Stimulated activated CD8-positive, alpha-beta memory T cell treated with anti-CD3 and anti-CD28 coated beads, Interleukin-7, amount 100 ng/mL, for 4 hours (primary cell): ENCODE measurements around the gene B3GALNT2.
"Not testable (repeated sequence)": the region's sequence is repeated elsewhere in the genome, so short reads cannot be mapped to it uniquely, and the experiment has no call there.

Experiments
- DNase-seq, 2 donors: peaks; one replicate each; pipeline ENCODE4 v3.0.0-alpha.2; 2020; ENCODE audit warnings: low read depth in 2 of 2

Gene B3GALNT2

DNA sequence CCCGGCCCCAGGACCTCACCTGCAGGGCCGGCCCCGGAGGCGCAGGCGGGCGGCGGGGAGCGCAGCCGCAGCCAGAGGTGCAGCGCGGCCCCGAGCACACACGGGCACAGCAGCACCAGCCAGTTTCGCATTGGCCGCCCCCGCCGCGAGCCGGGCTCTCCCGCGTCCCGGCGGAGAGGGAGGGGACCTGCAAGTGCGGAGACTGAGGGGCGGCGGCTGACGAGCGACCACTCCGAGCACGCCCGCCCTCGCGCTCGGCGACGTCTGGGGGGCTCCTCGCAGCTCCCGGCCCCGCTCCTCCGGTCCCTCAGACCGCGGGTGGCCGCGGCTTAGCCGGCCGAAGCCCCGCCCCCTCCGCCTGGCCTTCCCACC lies at the start of gene B3GALNT2:
B3GALNT2 (minus strand) TSS at position 331 of the 372 bp plus-strand sequence; CDS start at position 131, 200 bp downstream.
- no peak for DNase-seq

- no peak for DNase-seq
Observed at GRCh38 chr1:235553112-235553551, 48.9 kb upstream of the B3GALNT2 start.

GRCh38 chr1:235552146-235552716 lies 48.0 kb upstream of the B3GALNT2 start:
- no peak for DNase-seq

DNA sequence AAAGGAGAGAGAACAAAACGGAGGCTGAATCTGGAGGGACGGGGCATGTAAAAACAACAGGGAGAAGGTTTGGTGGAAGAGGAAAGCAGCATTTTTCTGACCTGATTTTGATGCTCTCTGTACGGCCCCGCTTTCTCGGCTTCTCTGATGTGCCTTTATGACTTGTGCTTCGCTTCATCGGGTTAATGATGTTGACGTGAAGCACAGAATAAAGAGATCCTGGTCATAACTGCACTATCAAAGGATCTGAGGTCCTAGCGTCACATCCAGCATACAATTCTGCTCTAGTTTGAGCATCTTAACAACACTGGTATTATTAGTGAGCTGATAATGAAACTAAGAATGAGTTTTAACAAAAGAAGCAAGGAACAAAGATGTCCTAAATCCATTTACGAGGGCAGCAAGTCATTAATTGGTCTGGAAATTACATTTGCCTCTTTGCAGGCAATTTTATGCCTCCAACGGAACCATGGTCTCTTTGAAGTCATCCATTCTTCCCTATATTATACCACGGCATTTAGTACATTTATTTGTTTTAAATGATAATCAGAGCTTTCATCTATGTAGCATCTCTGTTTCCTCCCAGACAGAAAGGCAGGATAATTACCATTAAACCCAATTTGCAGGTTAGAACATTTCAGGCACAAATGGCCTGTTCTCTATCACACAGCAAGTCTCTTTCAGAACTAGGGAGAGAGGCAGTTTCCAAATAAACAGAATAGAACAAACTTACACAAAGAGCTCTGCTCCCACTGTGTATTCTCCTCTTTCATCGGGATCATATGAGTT lies 45.3 kb upstream of the B3GALNT2 start:
- DNase-seq: no peak

DNA sequence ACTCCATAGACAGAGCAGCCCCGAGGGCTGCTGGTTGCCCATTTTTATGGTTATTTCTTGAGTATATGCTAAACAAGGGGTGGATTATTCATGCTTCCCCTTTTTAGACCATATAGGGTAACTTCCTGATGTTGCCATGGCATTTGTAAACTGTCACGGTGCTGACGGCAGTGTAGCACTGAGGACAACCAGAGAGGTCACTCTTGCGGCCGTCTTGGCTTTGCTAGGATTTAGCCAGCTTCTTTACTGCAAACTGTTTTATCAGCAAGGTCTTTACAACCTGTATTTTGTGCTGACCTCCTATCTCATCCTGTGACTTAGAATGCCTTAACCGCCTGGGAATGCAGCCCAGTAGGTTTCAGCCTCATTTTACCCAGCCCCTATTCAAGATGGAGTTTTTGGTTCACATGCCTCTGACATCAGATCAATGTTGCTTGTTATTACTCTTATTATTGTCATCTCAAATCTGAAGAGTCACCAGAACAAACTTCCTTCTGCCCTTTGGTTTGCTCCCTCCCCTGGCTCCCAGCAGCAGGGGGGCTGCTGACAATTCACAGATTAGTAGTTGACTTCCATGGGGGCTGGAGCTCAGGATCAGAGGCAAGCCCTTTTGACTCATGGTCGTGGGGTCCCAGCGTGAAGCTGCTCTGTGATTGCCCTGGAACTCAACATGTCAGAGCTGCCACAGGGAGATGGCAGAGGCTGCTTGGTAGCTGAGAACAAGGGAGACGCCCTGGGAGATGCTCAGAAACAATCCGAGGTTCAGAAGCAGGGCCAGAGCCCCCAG lies 42.3 kb upstream of the B3GALNT2 start:
- DNase-seq: not testable (repeated sequence)

DNA sequence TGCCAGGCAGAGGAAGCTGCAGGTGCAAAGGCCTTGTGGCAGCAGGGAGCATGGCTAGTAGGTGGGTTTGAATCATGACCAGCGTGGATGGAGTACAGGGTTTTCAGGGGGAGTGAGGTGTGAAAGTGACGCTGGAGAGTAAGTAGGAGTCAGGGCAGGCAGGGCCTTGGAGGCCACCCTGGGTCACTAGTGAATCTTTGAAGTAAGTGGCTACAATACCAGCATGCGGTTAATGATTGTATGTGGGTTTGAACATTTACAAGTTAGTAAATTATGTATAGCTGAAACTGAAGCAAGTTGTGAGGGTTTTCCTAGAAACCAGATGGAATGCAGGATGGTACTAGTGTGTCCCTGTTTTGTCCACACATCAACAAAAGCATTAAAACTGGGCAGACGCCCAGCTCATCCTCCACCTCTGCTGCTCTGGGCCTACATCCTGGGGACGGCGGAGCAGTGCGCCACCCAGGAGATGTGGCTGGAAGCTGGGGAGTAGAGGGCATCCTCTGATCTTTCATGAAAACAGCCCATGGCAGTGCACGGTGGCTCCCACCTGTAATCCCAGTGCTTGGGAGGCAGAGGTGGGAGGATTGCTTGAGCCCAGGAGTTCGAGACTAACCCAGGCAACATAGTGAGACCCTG lies 41.2 kb upstream of the B3GALNT2 start:
- no peak for DNase-seq

- DNase-seq: not testable (repeated sequence)
Observed at GRCh38 chr1:235542845-235543244, 38.6 kb upstream of the B3GALNT2 start.

DNA sequence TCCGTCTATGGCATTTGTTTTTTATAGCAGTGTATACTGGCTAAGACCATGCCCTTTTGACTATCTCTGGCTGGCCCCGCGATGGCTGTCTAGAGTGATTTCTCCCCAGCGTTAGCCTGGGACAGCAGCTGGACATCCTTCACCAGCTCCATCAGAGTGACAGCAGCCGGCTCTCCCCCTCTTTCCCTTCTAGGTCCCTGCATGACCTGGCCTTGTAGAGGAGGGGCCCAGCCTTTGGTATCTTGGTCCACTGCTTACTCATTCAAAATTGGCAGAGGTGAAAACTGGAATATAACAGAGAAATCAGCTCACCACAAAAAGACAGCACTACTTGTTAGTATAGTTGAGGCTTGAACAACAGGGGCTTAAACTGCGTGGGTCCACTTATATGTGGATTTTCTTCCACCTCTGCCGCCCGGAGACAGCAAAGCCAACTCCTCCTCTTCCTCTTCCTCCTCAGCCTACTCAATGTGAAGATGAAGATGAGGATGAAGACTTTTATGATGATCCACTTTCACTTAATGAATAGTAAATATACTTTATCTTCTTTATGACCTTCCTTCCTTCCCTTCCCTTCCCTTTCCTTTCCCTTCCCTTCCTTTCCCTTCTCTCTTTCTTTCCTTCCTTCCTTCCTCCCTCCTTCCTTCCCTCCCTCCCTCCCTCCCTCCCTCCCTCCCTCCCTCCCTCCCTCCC lies 29.4 kb upstream of the B3GALNT2 start:
- DNase-seq: no peak

DNA sequence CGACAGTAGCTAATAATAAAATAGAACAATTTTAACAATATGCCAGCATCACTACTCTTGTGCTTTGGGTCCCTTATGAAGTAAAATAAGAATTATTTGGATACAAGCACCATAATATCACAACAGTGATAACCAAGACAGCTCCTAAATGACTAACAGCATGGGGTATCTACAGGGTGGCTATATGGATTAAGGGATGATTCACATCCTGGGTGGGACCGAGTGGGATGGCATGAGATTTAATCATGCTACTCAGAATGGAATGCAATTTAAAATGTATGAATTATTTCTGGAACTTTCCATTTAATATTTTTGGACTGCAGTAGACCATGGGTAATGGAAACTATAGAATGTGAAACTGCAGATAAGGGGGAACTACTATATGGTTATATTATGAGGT lies 28.1 kb upstream of the B3GALNT2 start:
- no peak for DNase-seq

DNA sequence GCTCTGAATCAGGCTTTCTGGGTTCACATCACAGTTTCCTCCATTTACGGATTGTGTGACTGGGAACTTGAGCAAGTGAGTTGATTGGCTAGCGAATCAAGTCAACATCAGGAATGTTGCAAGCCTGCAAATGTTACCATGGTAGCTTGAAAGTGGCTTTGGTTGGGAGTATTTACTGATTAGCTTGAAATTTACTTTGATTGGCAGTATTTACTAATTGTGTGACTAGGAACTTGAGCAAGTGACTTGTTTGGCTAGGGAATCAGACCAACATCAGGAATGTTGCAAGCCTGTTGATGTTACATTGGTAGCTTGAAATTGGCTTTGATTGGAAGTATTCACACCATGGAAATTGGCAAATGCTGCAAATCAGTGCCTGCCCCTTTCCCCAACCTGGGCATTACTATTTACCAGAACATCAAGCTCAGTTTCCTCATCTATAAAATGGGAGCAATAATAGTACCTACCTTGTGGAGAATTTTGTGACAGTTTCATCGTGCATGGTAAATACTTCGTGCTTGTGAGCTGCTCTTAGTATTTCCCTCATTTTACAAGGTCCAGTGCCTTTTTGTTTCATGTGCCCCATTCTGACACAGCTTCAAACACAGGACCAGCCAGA lies 23.1 kb upstream of the B3GALNT2 start:
- DNase-seq: no peak

GRCh38 chr1:235525314-235525713 lies 21.1 kb upstream of the B3GALNT2 start:
- no peak for DNase-seq

DNA sequence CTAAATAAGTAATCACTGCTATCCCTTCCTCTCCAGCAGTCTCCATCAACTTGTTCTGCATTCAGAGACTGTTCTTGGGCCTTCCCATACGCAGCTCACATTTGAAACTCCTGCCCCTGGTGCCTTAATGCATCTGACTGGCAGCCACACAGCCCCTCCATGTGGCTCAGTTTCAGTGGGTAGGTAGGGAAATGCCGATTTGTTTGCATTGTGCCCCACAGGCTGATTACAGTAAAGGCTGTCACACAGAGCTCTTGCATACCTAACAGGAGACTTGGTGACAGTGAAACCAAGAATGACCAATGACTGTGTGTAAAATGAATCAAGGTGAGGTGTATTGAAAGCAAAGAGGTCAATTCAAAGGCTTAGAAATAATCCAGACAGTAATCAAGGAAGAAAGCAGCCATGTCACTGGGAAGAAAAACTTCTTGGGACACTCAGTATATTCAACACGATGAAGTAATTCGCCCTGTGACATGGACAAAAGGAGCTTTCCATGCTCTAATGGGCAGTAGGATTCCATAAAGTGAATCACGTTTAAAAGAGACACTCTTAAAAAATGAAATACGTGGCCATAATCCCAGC lies 12.7 kb upstream of the B3GALNT2 start:
- no peak for DNase-seq

DNA sequence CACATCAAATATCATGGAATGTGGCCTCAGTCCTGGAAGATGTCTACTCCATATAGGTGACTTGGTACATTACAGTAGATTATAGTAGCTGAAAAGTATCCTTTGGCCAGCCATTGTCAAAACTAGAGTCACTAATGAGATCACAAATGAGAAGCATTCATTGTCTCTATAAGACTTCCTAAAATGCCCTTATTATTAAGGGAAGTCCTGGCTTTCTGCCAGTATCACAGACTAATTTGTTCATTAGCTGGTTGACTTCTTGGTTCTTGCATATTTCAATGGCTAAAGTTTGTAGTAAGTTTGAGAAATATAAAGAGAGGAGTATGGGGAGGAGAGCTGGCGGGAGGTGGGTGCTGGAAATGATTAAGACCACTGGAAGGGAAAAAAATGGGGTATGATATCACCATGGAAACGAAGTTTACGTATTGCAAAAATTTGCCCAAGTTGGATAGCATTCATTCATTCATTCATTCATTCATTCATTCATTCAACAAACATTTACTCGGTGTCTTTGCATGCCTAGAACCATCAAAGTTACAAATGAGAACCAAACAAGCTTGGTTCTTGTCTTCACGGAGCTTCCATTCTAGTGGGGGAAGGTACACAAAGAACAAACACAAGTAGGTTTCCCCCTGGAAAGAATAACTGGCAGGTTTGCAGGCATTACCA lies 11.7 kb upstream of the B3GALNT2 start:
- no peak for DNase-seq

GRCh38 chr1:235513495-235514366 lies 9.5 kb upstream of the B3GALNT2 start:
- DNase-seq: no peak

- DNase-seq: no peak
Observed at GRCh38 chr1:235511470-235512240, 7.4 kb upstream of the B3GALNT2 start.

- no peak for DNase-seq
Observed at GRCh38 chr1:235510823-235511222, 6.6 kb upstream of the B3GALNT2 start.

DNA sequence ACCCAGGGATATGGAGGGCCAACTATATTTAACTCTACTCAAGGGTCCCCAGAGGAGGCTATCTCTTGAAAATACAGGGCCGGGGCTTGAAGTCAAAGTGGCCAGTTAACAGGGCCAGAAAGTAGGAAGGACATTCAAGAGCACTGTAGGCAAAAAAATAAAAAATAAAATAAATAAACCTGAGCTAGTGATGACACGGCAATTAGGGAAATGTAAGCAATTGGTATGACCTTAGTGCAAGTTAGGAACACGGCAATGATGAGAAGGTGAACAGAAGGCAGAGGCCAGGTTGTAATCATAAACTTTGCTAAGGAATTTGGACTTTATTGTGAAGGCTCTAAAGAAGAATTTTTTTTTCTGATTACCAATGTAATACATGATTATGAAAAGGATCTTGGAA lies 3.4 kb upstream of the B3GALNT2 start:
- no peak for DNase-seq

DNA sequence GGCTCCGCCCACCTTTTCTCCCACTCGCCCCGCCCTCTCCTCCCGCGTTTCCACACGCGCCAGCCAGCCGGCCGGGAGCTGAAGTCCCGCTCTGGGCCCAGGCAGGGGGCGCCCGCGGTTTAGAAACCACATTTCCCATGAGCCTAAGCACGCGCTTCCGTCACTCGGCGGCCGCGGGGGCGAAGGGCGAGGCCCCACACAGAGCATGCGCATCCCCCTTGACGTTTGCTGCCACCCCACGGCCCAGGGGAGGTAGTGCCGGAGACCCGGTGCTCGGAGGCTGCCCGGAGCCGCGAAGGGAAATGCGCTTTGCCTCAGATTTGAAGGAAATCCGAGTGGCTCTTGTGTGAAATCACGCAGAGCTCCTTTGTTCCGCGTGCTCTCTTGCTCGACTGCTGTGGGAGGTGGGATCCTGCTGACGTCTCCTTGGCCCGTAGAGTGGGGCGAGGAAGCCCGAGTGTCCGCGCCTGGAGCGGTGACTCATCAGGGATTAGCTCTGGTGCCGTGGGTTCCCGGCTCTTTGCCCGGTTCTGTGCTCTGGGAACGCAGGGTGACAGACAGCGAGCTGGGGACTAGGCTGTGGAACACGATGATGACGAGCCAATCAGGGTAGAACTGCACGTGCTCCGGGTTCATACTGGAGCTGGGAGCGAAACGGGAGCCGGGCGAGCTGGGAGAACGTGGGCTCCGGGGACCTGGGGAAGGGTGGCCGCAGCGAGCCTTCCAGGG lies 406 bp upstream of the B3GALNT2 start:
- DNase-seq: peak; percentile 97 to 98
